Panc1 (cell line): ENCODE measurements around the gene GTF2H1. TPM values are rescaled to one million over a fixed set of nuclear protein-coding genes. Genes with fewer than 3 reads are reported as not detected.

Source experiments
- ATAC-seq: fragments of 200-7000 bp; cut with Tn5 transposase; 2 replicates; pipeline ENCODE4 v1.9.1; 2020; ENCODE audit warnings: mild to moderate bottlenecking, moderate library complexity
- BruUV-seq: library from RNA; stranded (reverse); fragments of 400-500 nt; replicated peaks from 2 replicates; lab custom pipeline; 2021; lab: Mats Ljungman, UMichigan
- CTCF ChIA-PET: fragments of 300-600 bp; sonication (Branson Sonifier 250); formaldehyde crosslinking; loops from one replicate; lab custom pipeline; 2022; ENCODE audit warnings: antibody characterized with exemption; lab: Charles Lee
- POLR2A ChIA-PET: fragments of 300-600 bp; sonication (Branson Sonifier 250); formaldehyde crosslinking; loops from one replicate; lab custom pipeline; 2022; ENCODE audit warnings: antibody characterized with exemption; lab: Charles Lee
- DNase-seq: peaks from one replicate; pipeline ENCODE4 v3.0.0-alpha.2; 2010; ENCODE audit warnings: low read depth, low spot score
- H3K27ac ChIP-seq: 2 replicates; pipeline ENCODE4 v1.5.1; 2011; ENCODE audit warnings: mild to moderate bottlenecking, low read length, inconsistent platforms
- H3K27me3 ChIP-seq: fragments of 200-500 bp; sonication (Bioruptor generic); 2 replicates; pipeline ENCODE4 v1.6.0; 2014; ENCODE audit warnings: low read length, inconsistent platforms; ENCODE audit not compliant: control insufficient read depth, insufficient read depth
- H3K36me3 ChIP-seq: fragments of 200-500 bp; sonication (Bioruptor generic); 2 replicates; pipeline ENCODE4 v1.5.1; 2014; ENCODE audit warnings: inconsistent platforms, mild to moderate bottlenecking, low read length, moderate library complexity; ENCODE audit not compliant: control insufficient read depth, insufficient read depth
- H3K4me1 ChIP-seq: 2 replicates; pipeline ENCODE4 v1.5.1; 2011; ENCODE audit warnings: inconsistent platforms, mild to moderate bottlenecking, low read length, moderate library complexity; ENCODE audit not compliant: control insufficient read depth, insufficient read depth
- H3K4me3 ChIP-seq, 2 experiments: 2 replicates each; pipeline ENCODE4 v1.5.1; 2011 to 2012; ENCODE audit warnings: low read depth in 2 of 2, low read length in 2 of 2, mild to moderate bottlenecking in 2 of 2, inconsistent platforms in 1 of 2, moderate library complexity in 1 of 2
- H3K9me3 ChIP-seq: fragments of 200-500 bp; sonication (Bioruptor generic); 2 replicates; pipeline ENCODE4 v1.5.1; 2014; ENCODE audit warnings: low read depth, mild to moderate bottlenecking, inconsistent platforms, low read length, moderate library complexity; ENCODE audit not compliant: control insufficient read depth, insufficient read depth
- CTCF ChIP-seq: fragments of 450-650 bp; IDR thresholded peaks from 2 replicates; pipeline ENCODE4 v1.5.1; 2017; ENCODE audit warnings: mild to moderate bottlenecking
- POLR2AphosphoS5 ChIP-seq: IDR thresholded peaks from 2 replicates; pipeline ENCODE4 v1.6.1; 2012; ENCODE audit warnings: mild to moderate bottlenecking, low read depth, low read length, moderate library complexity
- REST ChIP-seq, 2 experiments: IDR thresholded peaks; 2 replicates each; pipeline ENCODE4 v1.6.1; 2011 to 2012; ENCODE audit warnings: low read depth in 2 of 2, control low read depth in 1 of 2, low read length in 1 of 2, mild to moderate bottlenecking in 1 of 2, moderate library complexity in 1 of 2; ENCODE audit not compliant: insufficient read depth in 1 of 2
- SIN3A ChIP-seq: IDR thresholded peaks from 2 replicates; pipeline ENCODE4 v1.6.1; 2012; ENCODE audit warnings: low read depth, mild to moderate bottlenecking, low read length, moderate library complexity, borderline replicate concordance; ENCODE audit not compliant: insufficient read depth
- TCF7L2 ChIP-seq: IDR thresholded peaks from 2 replicates; pipeline ENCODE4 v1.6.1; 2011; ENCODE audit warnings: mild to moderate bottlenecking, low read depth, low read length, inconsistent platforms
- in situ Hi-C: cut with HindIII; loops from 2 replicates; pipeline ENCODE4 v1.10.0; 2016; ENCODE audit warnings: low sequenced_read_pairs, low pct_unique_long_range_greater_than_20kb
- intact Hi-C: fragments of 100-400 bp; cut with micrococcal nuclease; formaldehyde crosslinking; loops from one replicate; pipeline ENCODE4 v1.10.0; 2022; ENCODE audit not compliant: unreplicated experiment
- total RNA-seq: library from RNA; stranded (reverse); gene quantifications from one replicate; pipeline ENCODE4 v1.2.1, GENCODE V29; 2021; ENCODE audit not compliant: unreplicated experiment

Gene GTF2H1
- total RNA-seq, 1 experiment from 2014 or later: 60.6 TPM

GRCh38 chr11:18367431-18367830 is 45.1 kb downstream of the GTF2H1 start:
- BruUV-seq: no TSS peak

GRCh38 chr11:18368221-18368620 is 45.9 kb downstream of the GTF2H1 start:
- peaks cover 19% of the 10 kb centered on the region; the same call in 1 of the 2 replicates for H3K36me3 ChIP-seq
- in situ Hi-C loops (no loop called here), intact Hi-C loops (no loop called here)
- no peak overlapping the region for H3K4me3 ChIP-seq
- TF ChIP-seq CTCF (no peak), POLR2AphosphoS5 (no peak), SIN3A (no peak), TCF7L2 (no peak), REST (IDR thresholded peaks at IDR 0.05; ENCODE audit: insufficient read depth in 1 of 2, low read depth in 2 of 2, low read length in 1 of 2) (no peak)
- DNase-seq (no peak), ATAC-seq (0 out of 2 replicates have a peak, but pooled peaks have one; percentile 47)
- POLR2A ChIA-PET: interaction anchor here (0.5 kb wide), 1 partner anchor 32 kb away, joined by 4 read pairs; no protein-coding TSS in a partner anchor
- H3K4me1 ChIP-seq: no peaks in the 10 kb centered on the region
- H3K9me3 ChIP-seq: no peaks in the 10 kb centered on the region
- CTCF ChIA-PET: no interaction called here
- no peaks in the 10 kb centered on the region for H3K27me3 ChIP-seq
- no peak overlapping the region for H3K27ac ChIP-seq
- BruUV-seq: no TSS peak

More at GRCh38 chr11:18367431-18367830, 45.1 kb downstream of the GTF2H1 start:
- DNase-seq (no peak), ATAC-seq (no peak)
- H3K4me1 ChIP-seq: no peaks in the 10 kb centered on the region
- no peak overlapping the region for H3K4me3 ChIP-seq
- H3K36me3 ChIP-seq: peaks cover 22% of the 10 kb centered on the region; the same call in 1 of the 2 replicates
- no peaks in the 10 kb centered on the region for H3K27me3 ChIP-seq
- no peak overlapping the region for H3K27ac ChIP-seq
- in situ Hi-C loops: no loop called here
- no peaks in the 10 kb centered on the region for H3K9me3 ChIP-seq
- intact Hi-C loops: no loop called here
- TF ChIP-seq POLR2AphosphoS5: no peak
- ChIA-PET POLR2A (no interaction called here), CTCF (no interaction called here)

GRCh38 chr11:18369398-18369797 is 47.0 kb downstream of the GTF2H1 start:
- ChIA-PET POLR2A (no interaction called here), CTCF (no interaction called here)
- no peak for DNase-seq
- TF ChIP-seq CTCF: no peak
- TF ChIP-seq TCF7L2: no peak
- Histone ChIP-seq H3K9me3 (no peaks in the 10 kb centered on the region), H3K36me3 (peaks cover 14% of the 10 kb centered on the region; the same call in 1 of the 2 replicates), H3K27me3 (no peaks in the 10 kb centered on the region), H3K4me1 (no peaks in the 10 kb centered on the region), H3K4me3 (no peak overlapping the region), H3K27ac (no peak overlapping the region)
- ATAC-seq: no peak; the same call in 1 of the 2 replicates
- no TSS peak for BruUV-seq
- intact Hi-C loops (no loop called here), in situ Hi-C loops (no loop called here)
